MM.1S (cell line): ENCODE results near the gene FLT1.

Source experiments
- DNase-seq: peaks from one replicate; pipeline ENCODE4 v3.0.0-alpha.2; 2015
- H2AFZ ChIP-seq: fragments of 300-600 bp; sonication (generic); 2 replicates; pipeline ENCODE4 v1.6.0; 2016; ENCODE audit warnings: antibody characterized with exemption, low read length
- H3F3A ChIP-seq: fragments of 300-600 bp; sonication (generic); 2 replicates; pipeline ENCODE4 v1.6.1; 2016; ENCODE audit warnings: mild to moderate bottlenecking, antibody characterized with exemption, low read length, moderate library complexity, mixed read lengths; ENCODE audit not compliant: insufficient read depth
- H3K27ac ChIP-seq: fragments of 300-600 bp; sonication (generic); 2 replicates; pipeline ENCODE4 v1.5.1; 2016; ENCODE audit warnings: mild to moderate bottlenecking, low read length
- H3K27me3 ChIP-seq: fragments of 300-600 bp; sonication (generic); replicated peaks from 2 replicates; pipeline ENCODE4 v1.6.0; 2016; ENCODE audit warnings: low read length; ENCODE audit not compliant: insufficient read depth
- H3K36me3 ChIP-seq: fragments of 300-600 bp; sonication (generic); replicated peaks from 2 replicates; pipeline ENCODE4 v1.6.1; 2016; ENCODE audit warnings: mild to moderate bottlenecking, low read length, mixed read lengths; ENCODE audit not compliant: insufficient read depth
- H3K4me1 ChIP-seq: fragments of 300-600 bp; sonication (generic); 2 replicates; pipeline ENCODE4 v1.6.1; 2016; ENCODE audit warnings: low read length, mixed read lengths
- H3K4me2 ChIP-seq: fragments of 300-600 bp; sonication (generic); 2 replicates; pipeline ENCODE4 v1.6.0; 2016; ENCODE audit warnings: low read depth, low read length
- H3K4me3 ChIP-seq: fragments of 300-600 bp; sonication (generic); 2 replicates; pipeline ENCODE4 v1.5.1; 2016; ENCODE audit warnings: low read length, mixed read lengths
- H3K79me2 ChIP-seq: fragments of 300-600 bp; sonication (generic); 2 replicates; pipeline ENCODE4 v1.6.1; 2016; ENCODE audit warnings: mixed run types, low read length, mixed read lengths
- H3K9ac ChIP-seq: fragments of 300-600 bp; sonication (generic); 2 replicates; pipeline ENCODE4 v1.6.1; 2016; ENCODE audit warnings: low read length, mixed read lengths
- H3K9me2 ChIP-seq: fragments of 300-600 bp; sonication (generic); replicated peaks from 2 replicates; pipeline ENCODE4 v1.6.1; 2016; ENCODE audit warnings: mild to moderate bottlenecking, low read length, mixed read lengths; ENCODE audit not compliant: insufficient read depth
- H3K9me3 ChIP-seq: fragments of 300-600 bp; sonication (generic); replicated peaks from 2 replicates; pipeline ENCODE4 v1.6.1; 2016; ENCODE audit warnings: mild to moderate bottlenecking, low read length, mixed read lengths; ENCODE audit not compliant: insufficient read depth
- H4K20me1 ChIP-seq: fragments of 300-600 bp; sonication (generic); 2 replicates; pipeline ENCODE4 v1.6.1; 2016; ENCODE audit warnings: mild to moderate bottlenecking, low read length, moderate library complexity, mixed read lengths; ENCODE audit not compliant: insufficient read depth
- EZH2 ChIP-seq: fragments of 300-600 bp; sonication (generic); optimal IDR thresholded peaks from 2 replicates; pipeline ENCODE3; 2017; ENCODE audit warnings: low read depth, mild to moderate bottlenecking, antibody characterized with exemption, low read length, mixed read lengths
- EZH2phosphoT487 ChIP-seq: fragments of 300-600 bp; sonication (generic); IDR thresholded peaks from 2 replicates; pipeline ENCODE4 v1.6.1; 2018; ENCODE audit warnings: antibody characterized with exemption, low read length
- TF ChIP-seq, protein P1 (sequence below): fragments of 300-600 bp; sonication (generic); IDR thresholded peaks from 2 replicates; pipeline ENCODE4 v1.5.1; 2016; ENCODE audit warnings: antibody characterized with exemption, low read length, mixed read lengths

Gene FLT1

DNA sequence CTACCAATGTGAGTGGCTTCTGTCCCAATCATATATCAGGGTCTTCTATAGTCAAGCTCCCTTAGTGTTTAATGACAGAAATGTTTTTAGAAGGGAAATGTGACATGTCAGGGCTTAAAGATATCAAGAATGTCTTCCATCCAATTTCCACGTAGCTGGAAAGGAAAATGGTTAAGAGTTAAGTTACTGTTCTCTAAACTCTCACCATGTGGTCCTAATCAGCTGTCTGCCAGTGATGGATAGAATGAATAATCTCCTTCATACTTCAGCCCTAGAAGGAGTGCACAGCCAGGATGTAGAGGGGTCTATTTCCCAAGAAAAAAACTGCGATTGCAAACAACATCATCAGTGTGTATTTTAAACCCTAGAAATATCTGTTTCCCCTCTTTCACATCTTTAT is 36.3 kb downstream of the FLT1 start:
- no peak overlapping the region for H2AFZ ChIP-seq
- H3K9ac ChIP-seq = no peak overlapping the region
- no peak overlapping the region for H3K4me3 ChIP-seq
- H3K27me3 ChIP-seq = no peaks in the 10 kb centered on the region
- H3K79me2 ChIP-seq = no peaks in the 10 kb centered on the region
- no peak overlapping the region for H3K4me2 ChIP-seq
- no peaks in the 10 kb centered on the region for H3K36me3 ChIP-seq
- no peaks in the 10 kb centered on the region for H3K9me3 ChIP-seq
- TF ChIP-seq, protein P1, sequence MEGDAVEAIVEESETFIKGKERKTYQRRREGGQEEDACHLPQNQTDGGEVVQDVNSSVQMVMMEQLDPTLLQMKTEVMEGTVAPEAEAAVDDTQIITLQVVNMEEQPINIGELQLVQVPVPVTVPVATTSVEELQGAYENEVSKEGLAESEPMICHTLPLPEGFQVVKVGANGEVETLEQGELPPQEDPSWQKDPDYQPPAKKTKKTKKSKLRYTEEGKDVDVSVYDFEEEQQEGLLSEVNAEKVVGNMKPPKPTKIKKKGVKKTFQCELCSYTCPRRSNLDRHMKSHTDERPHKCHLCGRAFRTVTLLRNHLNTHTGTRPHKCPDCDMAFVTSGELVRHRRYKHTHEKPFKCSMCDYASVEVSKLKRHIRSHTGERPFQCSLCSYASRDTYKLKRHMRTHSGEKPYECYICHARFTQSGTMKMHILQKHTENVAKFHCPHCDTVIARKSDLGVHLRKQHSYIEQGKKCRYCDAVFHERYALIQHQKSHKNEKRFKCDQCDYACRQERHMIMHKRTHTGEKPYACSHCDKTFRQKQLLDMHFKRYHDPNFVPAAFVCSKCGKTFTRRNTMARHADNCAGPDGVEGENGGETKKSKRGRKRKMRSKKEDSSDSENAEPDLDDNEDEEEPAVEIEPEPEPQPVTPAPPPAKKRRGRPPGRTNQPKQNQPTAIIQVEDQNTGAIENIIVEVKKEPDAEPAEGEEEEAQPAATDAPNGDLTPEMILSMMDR = no peak
- no peak for TF ChIP-seq EZH2
- TF ChIP-seq EZH2phosphoT487 = no peak
- H4K20me1 ChIP-seq = no peaks in the 10 kb centered on the region
- H3K9me2 ChIP-seq = no peaks in the 10 kb centered on the region
- no peaks in the 10 kb centered on the region for H3F3A ChIP-seq
- H3K27ac ChIP-seq = no peak overlapping the region
- no peaks in the 10 kb centered on the region for H3K4me1 ChIP-seq
- DNase-seq = no peak

DNA sequence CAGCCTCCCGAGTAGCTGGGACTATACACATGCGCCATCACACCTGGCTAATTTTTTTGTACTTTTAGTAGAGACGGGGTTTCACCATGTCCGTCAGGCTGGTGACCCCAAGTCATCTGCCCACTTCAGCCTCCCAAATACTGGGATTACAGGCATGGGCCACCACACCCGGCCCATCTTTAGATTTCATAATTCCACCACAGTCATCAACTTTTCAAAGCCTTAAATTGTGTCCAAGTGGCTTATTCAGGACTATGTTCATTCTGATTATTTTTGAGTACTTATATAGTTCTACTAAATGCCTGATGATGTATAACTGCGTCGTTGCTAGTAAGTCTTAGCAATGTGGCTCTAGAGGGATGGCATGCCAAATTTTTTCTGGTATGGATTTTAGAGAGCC is 36.9 kb downstream of the FLT1 start:
- H3K9me3 ChIP-seq = no peaks in the 10 kb centered on the region
- no peak overlapping the region for H3K4me2 ChIP-seq
- H3K4me1 ChIP-seq = no peaks in the 10 kb centered on the region
- no peak overlapping the region for H3K9ac ChIP-seq
- H4K20me1 ChIP-seq = no peaks in the 10 kb centered on the region
- no peaks in the 10 kb centered on the region for H3F3A ChIP-seq
- no peak overlapping the region for H2AFZ ChIP-seq
- TF ChIP-seq, protein P1 = no peak
- TF ChIP-seq EZH2 = no peak
- TF ChIP-seq EZH2phosphoT487 = no peak
- H3K79me2 ChIP-seq = no peaks in the 10 kb centered on the region
- no peak overlapping the region for H3K27ac ChIP-seq
- H3K27me3 ChIP-seq = no peaks in the 10 kb centered on the region
- no peak overlapping the region for H3K4me3 ChIP-seq
- H3K9me2 ChIP-seq = no peaks in the 10 kb centered on the region
- DNase-seq = no peak
- no peaks in the 10 kb centered on the region for H3K36me3 ChIP-seq

DNA sequence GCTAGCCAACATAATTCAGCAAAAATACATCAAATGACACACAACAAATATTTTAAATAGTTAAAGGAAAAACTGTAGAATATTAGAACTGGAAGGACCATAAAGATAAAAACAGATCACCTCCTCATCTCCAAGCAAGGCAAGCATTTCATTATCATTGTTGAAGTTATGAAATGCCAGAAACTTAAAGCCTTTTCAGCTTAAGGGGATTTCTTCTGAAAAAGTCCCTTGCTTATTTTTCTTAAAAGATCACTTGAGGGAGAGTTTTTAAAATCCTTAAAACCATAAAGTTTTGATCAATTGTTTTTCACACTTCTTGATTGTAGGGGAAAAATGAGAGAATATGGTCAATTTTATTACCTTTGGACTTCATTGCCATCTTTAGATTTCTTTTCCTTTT is 37.4 kb downstream of the FLT1 start:
- no peak overlapping the region for H3K4me2 ChIP-seq
- no peaks in the 10 kb centered on the region for H3K36me3 ChIP-seq
- no peaks in the 10 kb centered on the region for H3K4me1 ChIP-seq
- no peak overlapping the region for H2AFZ ChIP-seq
- TF ChIP-seq EZH2 = no peak
- TF ChIP-seq EZH2phosphoT487 = no peak
- TF ChIP-seq, protein P1 = no peak
- H3K9me3 ChIP-seq = no peaks in the 10 kb centered on the region
- DNase-seq = no peak
- no peaks in the 10 kb centered on the region for H4K20me1 ChIP-seq
- no peaks in the 10 kb centered on the region for H3F3A ChIP-seq
- no peaks in the 10 kb centered on the region for H3K79me2 ChIP-seq
- H3K27ac ChIP-seq = no peak overlapping the region
- H3K27me3 ChIP-seq = no peaks in the 10 kb centered on the region
- no peak overlapping the region for H3K9ac ChIP-seq
- H3K9me2 ChIP-seq = no peaks in the 10 kb centered on the region
- H3K4me3 ChIP-seq = no peak overlapping the region
